GM08714 (cell line): ENCODE results near the gene TUBB2A.
"Not testable (repeated sequence)": the region's sequence is repeated elsewhere in the genome, so short reads cannot be mapped to it uniquely, and the experiment has no call there.

Experiments
- H3K4me3 ChIP-seq: fragments of 200-500 bp; sonication (Bioruptor generic); 2 replicates; pipeline ENCODE4 v1.5.1; 2014; ENCODE audit warnings: mild to moderate bottlenecking, low read length, inconsistent platforms
- ZNF274 ChIP-seq: IDR thresholded peaks from 2 replicates; pipeline ENCODE4 v1.6.1; 2012; ENCODE audit warnings: mild to moderate bottlenecking, low read depth, low read length

Gene TUBB2A

GRCh38 chr6:3142536-3142935, 14.8 kb downstream of the TUBB2A start:
- TF ChIP-seq ZNF274, result no peak
- H3K4me3 ChIP-seq, result no peak overlapping the region

- no peak for TF ChIP-seq ZNF274
Observed at GRCh38 chr6:3140201-3140600, 17.1 kb downstream of the TUBB2A start.

GRCh38 chr6:3139090-3139903, 18.0 kb downstream of the TUBB2A start:
- no peak for TF ChIP-seq ZNF274
- no peak overlapping the region for H3K4me3 ChIP-seq

More at GRCh38 chr6:3140201-3140600, 17.1 kb downstream of the TUBB2A start:
- no peak overlapping the region for H3K4me3 ChIP-seq

- H3K4me3 ChIP-seq, result no peak overlapping the region
- no peak for TF ChIP-seq ZNF274
Observed at GRCh38 chr6:3138341-3138740, 19.0 kb downstream of the TUBB2A start.

GRCh38 chr6:3137873-3138272, 19.5 kb downstream of the TUBB2A start:
- H3K4me3 ChIP-seq, result not testable (repeated sequence)

GRCh38 chr6:3137057-3137777, 20.1 kb downstream of the TUBB2A start:
- H3K4me3 ChIP-seq, result no peak overlapping the region

GRCh38 chr6:3136292-3137011, 20.9 kb downstream of the TUBB2A start:
- no peak for TF ChIP-seq ZNF274
- H3K4me3 ChIP-seq, result no peak overlapping the region

More at GRCh38 chr6:3137057-3137777, 20.1 kb downstream of the TUBB2A start:
- TF ChIP-seq ZNF274, result no peak

- TF ChIP-seq ZNF274, result no peak
- H3K4me3 ChIP-seq, result no peak overlapping the region
Observed at GRCh38 chr6:3135668-3136291, 21.6 kb downstream of the TUBB2A start.

- H3K4me3 ChIP-seq, result no peak overlapping the region
- no peak for TF ChIP-seq ZNF274
Observed at GRCh38 chr6:3133515-3133914, 23.8 kb downstream of the TUBB2A start.

GRCh38 chr6:3131695-3132094, 25.6 kb downstream of the TUBB2A start:
- no peak overlapping the region for H3K4me3 ChIP-seq
- no peak for TF ChIP-seq ZNF274

- H3K4me3 ChIP-seq, result no peak overlapping the region
- no peak for TF ChIP-seq ZNF274
Observed at GRCh38 chr6:3128356-3129108, 28.8 kb downstream of the TUBB2A start.

- no peak for TF ChIP-seq ZNF274
- H3K4me3 ChIP-seq, result no peak overlapping the region
Observed at GRCh38 chr6:3125815-3126214, 31.5 kb downstream of the TUBB2A start.

- H3K4me3 ChIP-seq, result no peak overlapping the region
- TF ChIP-seq ZNF274, result no peak
Observed at GRCh38 chr6:3124667-3125066, 32.7 kb downstream of the TUBB2A start.

- TF ChIP-seq ZNF274, result no peak
- H3K4me3 ChIP-seq, result no peak overlapping the region
Observed at GRCh38 chr6:3122823-3123182, 34.5 kb downstream of the TUBB2A start.
